ENCODE measurements around the gene SDHA.

DNA sequence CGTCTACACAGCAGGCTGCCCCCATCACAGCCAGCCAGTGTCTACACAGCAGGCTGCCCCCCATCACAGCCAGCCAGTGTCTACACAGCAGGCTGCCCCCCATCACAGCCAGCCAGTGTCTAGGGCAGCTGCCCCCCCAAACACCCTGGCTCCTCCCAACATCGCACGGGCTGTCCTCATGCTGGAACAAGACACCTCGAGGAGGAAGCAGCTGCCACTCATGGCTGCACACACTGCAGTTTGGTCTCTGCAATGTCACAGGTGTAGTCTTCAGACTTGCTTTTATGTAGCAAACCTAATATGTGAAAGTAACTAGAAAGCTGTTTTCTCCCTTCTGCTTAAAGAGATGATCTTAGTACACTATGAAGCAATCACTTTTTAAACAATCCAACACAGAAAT, 17.1 kb upstream of the SDHA start:
- TF ChIP-seq, protein P1, sequence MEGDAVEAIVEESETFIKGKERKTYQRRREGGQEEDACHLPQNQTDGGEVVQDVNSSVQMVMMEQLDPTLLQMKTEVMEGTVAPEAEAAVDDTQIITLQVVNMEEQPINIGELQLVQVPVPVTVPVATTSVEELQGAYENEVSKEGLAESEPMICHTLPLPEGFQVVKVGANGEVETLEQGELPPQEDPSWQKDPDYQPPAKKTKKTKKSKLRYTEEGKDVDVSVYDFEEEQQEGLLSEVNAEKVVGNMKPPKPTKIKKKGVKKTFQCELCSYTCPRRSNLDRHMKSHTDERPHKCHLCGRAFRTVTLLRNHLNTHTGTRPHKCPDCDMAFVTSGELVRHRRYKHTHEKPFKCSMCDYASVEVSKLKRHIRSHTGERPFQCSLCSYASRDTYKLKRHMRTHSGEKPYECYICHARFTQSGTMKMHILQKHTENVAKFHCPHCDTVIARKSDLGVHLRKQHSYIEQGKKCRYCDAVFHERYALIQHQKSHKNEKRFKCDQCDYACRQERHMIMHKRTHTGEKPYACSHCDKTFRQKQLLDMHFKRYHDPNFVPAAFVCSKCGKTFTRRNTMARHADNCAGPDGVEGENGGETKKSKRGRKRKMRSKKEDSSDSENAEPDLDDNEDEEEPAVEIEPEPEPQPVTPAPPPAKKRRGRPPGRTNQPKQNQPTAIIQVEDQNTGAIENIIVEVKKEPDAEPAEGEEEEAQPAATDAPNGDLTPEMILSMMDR (IDR thresholded peaks at IDR 0.05): no peak
- TF ChIP-seq POLR2A (IDR thresholded peaks at IDR 0.05): no peak
